HG03521 (cell line): Measurements from ENCODE around the gene LY6G6D.
"Not testable (repeated sequence)": the region's sequence is repeated elsewhere in the genome, so short reads cannot be mapped to it uniquely, and the experiment has no call there.

Experiments
- ATAC-seq: cut with Tn5 transposase; IDR thresholded peaks from one replicate; pipeline ENCODE4 v1.9.1; 2021; ENCODE audit warnings: mild to moderate bottlenecking, moderate library complexity; ENCODE audit not compliant: unreplicated experiment

LY6G6D gene

DNA sequence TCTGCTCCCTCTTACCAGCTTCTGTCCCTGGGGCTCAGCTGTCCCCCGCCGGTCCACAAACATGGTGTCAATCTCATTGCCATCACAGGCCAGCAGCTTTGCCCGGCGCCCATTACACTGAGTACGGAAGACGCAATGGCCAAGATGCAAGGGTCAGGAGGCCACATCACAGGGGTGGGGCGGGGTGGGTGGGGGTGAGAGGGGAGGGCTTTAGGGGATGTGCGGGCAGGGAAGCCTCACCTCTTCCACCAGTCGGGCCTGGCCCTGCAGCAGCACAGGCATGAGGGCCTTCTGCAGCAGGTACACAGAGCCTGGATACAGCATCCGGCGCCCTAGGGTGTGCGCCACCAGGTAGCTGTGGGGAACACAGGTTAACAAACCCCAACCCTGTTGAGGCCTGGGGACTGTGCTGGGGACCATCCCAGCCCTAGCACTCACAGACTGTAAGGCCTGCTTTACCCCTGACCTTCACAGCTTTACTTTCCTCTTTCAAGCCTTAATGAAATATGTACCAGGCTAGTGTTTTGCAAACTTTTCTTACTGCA is 23.5 kb upstream of the LY6G6D start:
- no peak for ATAC-seq

DNA sequence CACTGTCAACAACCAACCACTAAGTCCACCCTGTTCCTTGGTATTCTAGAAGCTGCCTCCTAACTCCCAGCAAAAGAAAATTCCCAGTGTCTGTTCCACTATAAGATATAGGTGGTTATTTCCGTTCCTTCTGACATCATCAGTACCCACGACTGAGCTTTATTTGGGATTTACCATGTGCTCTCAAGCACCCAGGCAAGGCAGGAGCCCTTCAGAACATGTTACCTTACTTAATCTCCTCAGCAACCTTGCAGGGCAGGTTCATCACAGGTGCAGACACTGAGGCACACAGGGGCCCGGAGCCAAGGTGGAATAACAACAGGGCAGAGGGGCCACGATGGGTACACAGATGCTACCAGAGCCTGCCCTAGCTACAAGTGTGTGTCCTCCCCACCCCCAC is 22.8 kb upstream of the LY6G6D start:
- ATAC-seq, result no peak

DNA sequence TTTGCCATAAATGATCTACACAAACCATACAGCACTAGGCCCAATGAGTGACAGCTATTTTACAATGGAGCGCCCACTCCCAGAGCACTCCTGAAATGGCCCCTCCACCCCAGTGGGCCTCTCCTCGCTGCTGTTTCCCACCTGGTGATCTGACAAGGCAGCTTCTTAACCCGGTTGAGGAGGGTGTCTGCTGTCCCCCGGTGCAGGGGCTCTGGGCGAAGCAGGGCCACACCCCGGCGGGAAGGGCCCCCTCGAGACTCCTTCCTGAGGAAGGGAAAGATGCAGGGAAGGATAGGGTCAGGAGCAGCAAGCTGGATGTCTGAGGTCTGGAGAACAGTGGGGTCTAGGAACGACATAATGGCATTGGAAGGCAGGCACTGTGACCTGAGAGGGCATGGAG is 22.3 kb upstream of the LY6G6D start:
- ATAC-seq, result no peak

DNA sequence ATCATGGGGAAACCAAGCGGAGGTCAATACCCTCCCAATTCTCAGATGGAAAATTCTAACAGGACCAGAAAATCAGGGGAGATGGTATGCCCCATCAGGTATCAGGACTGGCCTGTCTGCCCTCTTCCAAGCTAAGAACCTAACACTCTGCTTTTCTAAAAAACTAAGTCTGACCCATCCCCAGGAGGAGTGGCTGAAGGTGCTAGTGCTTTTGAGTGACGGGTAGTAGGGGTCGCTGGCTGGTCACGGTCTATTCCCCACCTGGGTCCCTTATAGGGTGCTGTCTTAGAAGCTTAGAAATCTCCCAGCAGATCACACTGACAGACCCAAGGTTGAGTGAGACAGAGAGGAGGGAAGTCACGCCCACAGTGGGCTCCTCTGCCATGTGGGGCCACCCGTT is 21.6 kb upstream of the LY6G6D start:
- no peak for ATAC-seq

DNA sequence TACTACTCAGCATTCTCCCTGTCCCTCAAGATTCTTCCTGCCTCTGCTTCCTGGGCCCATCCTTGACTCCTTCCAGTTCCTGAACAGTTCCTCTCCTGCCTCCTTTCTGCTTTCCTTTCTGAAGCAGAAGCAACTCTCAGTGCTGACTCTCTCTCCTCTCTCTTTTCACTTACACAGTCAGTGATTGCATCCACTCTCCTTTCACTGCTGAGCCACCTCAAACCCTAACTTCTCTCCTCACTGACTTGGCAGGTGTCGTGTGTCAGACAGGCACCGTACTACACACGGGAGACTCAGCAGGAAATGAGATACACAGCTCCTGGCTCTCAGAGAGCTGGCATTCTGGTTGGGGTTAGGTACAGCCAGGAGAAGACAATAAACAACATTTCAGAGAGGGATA is 17.6 kb upstream of the LY6G6D start:
- ATAC-seq, result no peak

DNA sequence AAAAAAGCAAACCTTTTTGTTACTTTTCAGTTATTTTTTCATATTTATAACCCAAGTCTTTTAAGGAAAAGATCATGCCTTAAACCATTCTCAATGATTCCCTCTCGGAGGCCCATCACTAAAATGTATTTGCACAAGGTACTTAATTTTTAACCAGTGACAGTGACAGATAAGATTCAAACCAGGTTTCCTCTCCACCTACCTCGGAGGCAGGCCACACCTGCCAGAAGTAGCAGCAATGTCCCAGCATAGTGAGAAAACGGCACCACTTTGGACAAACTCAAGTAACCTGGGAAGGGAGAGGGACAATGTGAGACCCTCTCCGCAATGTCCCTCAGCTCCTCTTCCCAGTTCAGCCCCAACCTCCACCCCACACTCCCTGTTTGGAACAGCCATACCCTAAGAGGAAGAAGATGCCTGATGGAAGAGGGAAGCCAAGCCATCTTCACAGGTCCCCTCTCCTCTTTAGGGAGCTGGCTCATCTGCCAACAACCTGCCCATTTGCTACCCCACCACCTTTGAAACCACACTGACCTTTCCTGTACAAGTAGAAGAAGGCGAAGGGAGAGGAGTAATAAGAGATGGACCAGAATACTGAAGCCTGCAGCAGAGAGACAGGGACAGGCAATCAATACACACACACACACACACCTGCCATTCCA is 14.3 kb upstream of the LY6G6D start:
- no peak for ATAC-seq

DNA sequence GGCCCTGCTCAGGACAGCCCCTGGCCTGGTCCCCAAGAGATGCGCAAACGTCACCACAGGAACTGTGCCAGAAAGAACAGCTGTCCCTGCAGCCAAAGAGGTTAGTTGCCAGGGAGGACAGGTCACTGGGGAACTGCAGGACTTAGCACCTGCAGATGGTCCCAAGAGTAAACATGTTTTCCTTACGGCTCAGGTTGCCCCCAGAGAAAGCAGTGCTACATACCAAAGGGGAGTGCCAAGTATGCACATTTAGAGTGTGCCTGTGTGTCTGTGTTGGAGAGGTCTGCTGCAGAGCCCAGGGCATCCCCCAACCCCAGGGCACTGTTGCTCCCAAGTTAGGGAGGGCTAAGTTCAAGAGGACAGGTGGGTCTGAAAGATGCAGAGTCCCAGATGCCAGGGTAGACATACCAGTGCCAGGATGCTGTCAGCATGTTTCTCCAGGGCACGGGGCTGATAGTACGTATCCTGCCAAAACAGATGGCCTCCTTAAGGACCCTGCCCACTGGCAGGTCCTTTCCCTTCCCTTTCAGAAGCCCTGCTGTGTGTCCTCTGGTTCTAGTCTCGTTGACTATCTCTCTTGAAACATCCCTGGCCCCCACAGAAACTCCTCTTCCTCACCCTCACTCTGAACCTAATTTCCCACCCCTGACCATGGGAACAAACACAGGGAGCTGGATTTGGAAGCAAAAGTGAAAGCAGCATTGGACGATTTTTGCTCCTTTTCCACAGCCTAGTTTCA is 13.3 kb upstream of the LY6G6D start:
- ATAC-seq, result no peak

DNA sequence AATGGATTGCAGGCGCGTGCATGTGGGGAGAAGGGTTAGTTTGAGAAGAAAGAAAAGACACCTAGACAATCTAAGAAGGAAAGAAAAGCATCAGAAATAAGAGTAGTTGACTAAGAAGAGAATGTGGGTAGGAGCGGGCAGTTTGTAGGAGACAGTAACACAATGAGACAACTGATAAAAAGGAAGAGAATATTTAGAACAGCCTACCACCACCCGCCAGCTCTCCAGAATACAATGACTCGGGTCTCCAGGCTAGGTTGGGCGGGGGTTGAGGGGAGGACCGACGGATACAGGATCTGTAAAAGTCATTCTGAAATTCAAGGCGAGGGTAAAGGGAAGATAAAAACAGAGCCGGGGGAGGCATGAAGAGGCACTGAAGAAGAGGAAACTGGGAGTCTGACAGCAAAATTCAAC is 12.7 kb upstream of the LY6G6D start:
- no peak for ATAC-seq

DNA sequence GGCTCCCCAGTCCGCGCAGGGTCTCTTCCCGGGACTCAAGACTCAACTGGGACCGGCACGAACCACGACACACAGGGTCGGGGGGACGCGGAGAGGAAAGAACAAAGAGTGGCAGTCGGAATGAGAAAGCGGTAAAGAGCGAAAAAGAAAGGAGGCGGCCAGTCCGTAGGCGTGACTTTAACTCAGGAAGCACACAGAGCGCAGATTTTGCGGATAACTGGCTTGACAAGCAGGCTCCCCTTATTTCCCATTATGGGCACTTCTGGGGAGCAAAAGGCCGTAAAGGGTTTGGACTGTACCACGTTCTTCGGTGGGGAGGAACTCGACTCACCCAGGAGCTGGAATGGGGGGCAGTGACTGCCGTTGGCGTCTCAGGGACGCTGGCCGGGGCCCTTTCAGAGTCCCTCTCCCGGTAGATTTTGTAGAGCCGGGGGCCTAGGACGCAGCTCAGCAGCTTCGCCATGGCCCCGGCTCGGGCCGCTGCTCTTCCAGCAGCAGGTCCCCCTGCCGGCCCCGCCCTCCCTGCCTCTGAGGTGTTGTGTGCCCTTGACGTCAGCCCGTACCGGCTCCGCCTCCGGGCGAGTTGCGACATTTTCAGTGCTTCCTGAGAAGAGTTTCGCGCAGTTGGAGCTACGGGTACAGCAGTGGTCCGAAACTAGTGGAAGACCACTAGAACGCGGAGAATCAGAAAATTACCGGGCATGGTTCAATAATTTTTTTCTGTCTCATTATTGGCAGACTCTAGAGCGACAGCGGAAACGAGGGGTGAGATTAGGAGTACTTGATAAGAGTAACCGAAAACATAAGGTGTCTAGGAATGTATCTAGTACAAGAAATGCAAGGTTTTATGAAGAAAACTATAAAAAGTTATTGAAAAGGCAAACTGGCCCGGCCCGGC is 12.1 kb upstream of the LY6G6D start, which contains the start of gene ABHD16A:
ABHD16A (minus strand) TSS at position 506 of the 898 bp plus-strand sequence; CDS start at position 463, 43 bp downstream.
- ATAC-seq, result peak; percentile 75

DNA sequence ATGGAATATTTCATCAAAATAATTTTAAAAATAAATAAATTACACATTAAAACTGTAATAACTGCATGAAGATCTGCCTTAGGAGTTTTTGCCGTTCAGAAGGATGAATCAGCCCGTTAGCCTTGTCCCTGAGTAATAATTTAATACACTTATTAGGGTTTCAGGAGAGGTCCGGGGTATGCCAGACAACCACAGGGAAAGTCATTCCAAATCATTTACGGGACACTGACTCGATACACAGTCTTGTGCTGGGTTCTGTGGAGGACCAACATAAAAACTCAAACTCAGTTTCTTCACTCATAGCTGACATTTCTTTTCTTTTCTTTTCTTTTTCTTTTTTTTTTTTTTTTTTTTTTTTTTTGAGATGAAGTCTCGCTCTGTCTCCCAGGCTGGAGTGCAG is 9.2 kb upstream of the LY6G6D start:
- ATAC-seq, result no peak

DNA sequence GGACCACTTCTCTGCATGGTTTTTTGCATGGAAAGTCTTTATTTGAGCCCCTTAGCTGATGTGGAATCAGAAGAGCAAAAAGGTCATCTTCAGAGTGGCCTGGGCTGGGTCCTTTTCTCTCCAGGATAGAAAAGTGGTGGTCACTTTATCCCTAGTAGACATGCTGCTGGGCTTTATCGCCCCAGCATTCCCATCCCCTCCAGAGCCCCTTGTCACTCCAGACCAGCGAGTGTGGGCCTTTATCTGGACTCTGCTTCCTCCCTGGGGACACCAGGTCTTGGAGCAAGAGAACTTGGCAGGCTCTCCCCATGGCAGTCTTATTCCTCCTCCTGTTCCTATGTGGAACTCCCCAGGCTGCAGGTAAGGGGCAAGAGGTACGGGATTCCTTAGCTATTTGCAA is 8.5 kb upstream of the LY6G6D start, which contains the start of gene LY6G6F:
LY6G6F (plus strand) TSS at position 268 of the 400 bp plus-strand sequence; CDS start at position 309, 41 bp downstream.
- ATAC-seq, result no peak

DNA sequence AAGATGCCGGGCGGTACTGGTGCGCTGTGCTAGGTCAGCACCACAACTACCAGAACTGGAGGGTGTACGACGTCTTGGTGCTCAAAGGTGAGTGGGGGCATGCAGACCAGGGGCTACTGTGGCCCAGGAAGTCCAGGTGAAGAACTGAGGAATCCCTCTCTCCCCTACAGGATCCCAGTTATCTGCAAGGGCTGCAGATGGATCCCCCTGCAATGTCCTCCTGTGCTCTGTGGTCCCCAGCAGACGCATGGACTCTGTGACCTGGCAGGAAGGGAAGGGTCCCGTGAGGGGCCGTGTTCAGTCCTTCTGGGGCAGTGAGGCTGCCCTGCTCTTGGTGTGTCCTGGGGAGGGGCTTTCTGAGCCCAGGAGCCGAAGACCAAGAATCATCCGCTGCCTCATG is 7.4 kb upstream of the LY6G6D start:
- no peak for ATAC-seq

DNA sequence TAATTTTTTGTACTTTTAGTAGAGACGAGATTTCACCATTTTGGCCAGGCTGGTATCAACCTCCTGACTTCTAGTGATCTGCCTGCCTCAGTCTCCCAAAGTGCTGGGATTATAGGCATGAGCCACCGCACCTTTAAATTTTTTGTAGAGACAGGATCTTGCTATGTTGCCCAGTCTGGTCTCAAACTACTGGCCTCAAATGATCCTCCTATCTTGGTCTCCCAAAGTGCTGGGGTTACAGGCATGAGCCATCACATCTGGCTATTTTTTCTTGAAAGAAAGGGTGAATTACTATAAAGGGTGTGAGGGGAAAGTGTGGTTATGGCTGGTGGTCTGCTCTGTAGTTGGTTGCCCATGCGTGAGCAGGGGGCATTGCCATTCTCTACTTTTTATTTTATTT is 6.9 kb upstream of the LY6G6D start:
- no peak for ATAC-seq

DNA sequence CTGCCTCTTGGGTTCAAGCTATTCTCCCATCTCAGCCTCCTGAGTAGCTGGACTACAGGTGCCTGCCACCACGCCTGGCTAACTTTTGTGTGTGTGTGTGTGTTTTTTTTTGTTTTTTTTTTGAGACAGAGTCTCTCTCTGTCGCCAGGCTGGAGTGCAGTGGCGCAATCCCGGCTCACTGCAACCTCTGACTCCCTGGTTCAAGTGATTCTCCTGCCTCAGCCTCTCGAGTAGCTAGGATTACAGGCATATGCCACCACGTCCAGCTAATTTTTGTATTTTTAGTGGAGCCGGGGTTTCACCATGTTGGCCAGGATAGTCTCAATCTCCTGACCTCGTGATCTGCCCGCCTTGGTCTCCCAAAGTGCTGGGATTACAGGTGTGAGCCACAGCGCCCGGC is 6.0 kb upstream of the LY6G6D start:
- ATAC-seq, result not testable (repeated sequence)

DNA sequence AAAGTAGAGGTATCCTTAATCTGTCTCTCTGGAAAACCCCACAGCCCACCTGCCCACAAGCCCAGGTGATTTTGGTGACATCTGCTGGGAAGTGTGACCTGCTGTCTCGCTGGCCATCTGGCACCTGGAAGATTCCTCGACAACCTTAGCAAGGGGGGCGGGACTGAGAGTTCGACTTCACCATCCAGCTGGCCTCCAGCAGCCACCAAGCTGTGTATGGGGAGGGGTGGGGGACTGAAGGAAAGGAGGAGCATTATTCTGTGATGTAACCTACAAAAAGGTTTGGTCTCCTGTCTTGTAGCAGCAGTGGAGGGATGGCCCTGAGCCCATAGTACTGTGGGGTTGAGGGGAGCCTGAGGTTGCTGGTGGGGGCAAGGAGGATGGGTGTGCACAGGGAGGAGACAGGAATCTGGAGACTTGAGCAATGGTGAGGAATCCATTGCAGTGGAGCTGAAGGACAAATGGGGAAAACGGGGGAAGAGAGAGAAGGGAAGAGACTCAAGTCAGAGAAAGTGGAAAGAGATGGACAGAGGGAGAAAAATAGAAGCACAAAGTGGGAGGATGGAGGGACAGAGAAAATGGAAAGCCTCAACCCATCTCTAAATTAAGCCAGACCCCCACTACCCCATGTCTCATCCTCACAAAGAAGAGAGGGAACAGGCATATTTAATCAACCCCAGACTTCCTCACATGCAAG is 4.5 kb upstream of the LY6G6D start:
- no peak for ATAC-seq

DNA sequence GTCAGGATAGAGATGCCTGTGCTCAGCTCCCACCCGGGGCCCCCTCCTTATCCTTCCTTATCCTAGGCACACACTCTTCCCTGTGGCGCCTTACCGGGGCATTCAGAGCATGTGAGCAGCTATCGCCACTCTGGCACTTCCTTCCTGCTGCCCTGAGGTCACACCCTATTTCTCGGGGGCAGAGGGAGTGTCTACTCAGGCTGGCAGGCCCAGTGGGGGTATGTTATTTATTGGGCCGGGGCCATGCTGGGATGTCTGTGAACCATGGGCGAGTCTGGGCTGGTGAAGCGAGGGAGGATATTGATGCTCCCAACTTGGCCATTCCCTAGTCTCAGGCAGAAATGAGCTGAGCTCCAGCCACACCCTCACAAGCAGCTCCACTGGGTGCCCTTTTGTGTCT is 3.9 kb upstream of the LY6G6D start:
- no peak for ATAC-seq

DNA sequence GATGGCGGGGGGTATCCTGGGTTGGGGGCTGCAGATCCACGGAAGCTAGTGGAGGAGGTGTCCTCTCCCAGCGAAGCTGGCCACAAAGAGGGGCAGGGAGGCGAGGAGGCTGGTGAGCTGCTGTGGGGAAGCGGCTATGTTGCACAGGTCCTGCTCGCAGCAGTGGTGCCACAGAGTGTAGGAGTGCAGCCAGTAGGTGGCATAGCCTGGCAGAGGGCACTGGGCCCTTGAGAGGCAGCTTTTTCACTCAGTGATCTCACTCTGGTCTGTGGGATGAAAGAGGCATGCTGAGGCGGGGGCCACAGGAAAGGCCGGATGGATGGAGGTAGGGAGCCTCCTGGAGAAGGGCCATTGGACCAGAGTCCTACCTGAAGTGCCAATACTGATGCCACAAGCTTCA is 2.9 kb upstream of the LY6G6D start:
- no peak for ATAC-seq

DNA sequence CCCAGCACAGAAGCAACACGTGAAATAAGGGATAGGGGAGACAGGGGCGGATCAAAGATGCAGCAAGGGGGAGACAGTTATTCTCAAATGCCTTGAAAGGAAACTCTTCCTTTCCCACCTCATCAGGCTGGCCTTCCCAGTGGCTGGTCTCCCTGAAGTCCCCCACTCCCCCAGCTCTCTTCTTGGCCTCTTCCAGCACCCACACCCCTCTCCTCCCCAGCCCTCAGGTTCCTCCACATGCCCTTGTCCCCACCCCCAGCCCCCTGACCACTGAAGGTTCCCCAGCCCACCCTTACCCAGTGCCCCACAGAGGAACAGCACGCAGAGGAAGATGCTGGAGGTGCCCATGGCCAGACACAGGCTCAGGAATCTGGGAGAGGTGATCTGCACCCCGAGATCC is 1.7 kb upstream of the LY6G6D start:
- ATAC-seq, result no peak

DNA sequence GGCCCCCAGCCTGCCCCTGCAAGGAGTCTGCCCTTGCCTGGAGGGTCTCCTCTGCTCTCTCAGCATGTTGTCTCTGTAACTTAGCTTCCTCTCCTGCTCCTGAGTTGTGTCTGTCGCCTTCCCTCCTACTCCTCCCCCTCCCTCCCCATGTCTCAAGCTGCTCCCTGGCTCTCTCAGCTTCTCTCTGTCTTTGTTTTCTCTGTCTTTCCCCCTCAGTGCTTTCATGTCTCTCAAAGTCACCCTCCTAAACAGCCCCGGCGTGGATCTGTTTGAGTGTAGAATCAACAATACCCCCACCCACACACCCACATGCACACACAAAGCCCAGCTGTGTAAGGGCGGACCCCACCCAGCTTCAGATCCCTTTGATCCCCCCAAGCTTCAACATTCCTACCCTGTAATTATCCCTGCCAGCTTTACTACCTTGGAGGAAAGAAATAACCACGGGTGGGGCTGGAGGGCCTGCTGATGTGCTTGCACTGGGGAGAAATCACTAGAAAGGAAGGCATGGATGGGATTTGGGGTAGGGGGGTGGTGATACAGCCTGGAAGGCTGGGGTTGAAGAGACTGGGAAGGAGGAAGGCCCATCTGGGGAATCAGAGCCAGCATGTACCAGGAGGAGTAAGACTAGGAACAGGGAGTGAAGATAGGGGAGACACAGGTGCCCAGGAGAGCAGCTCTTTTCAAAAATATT is 1.0 kb upstream of the LY6G6D start:
- no peak for ATAC-seq
